Neural crest cell (in vitro differentiated cells): ENCODE results near the gene HRK. TPM values are rescaled to one million over a fixed set of nuclear protein-coding genes. Genes with fewer than 3 reads are reported as not detected.

Source experiments
- DNase-seq: peaks from one replicate; pipeline ENCODE4 v3.0.0; 2021; ENCODE audit warnings: low read depth, mixed read lengths, low spot score
- H3K27ac Mint-ChIP-seq: one replicate; pipeline ENCODE4 v1.8.0; 2021; ENCODE audit warnings: mild to moderate bottlenecking, mixed read lengths; ENCODE audit not compliant: unreplicated experiment
- H3K27me3 Mint-ChIP-seq: 2 replicates; pipeline ENCODE4 v1.8.0; 2021; ENCODE audit warnings: low read depth, mild to moderate bottlenecking, mixed read lengths
- H3K36me3 Mint-ChIP-seq: 2 replicates; pipeline ENCODE4 v1.8.0; 2021; ENCODE audit warnings: low read depth, mild to moderate bottlenecking, mixed read lengths
- H3K4me1 Mint-ChIP-seq: 2 replicates; pipeline ENCODE4 v1.8.0; 2021; ENCODE audit warnings: mixed read lengths
- H3K4me3 Mint-ChIP-seq: one replicate; pipeline ENCODE4 v1.8.0; 2021; ENCODE audit warnings: mild to moderate bottlenecking, mixed read lengths
- H3K9me3 Mint-ChIP-seq: 2 replicates; pipeline ENCODE4 v1.8.0; 2021; ENCODE audit warnings: mixed read lengths
- CTCF ChIP-seq: fragments of 200-600 bp; sonication (generic); conservative IDR thresholded peaks from 2 replicates; pipeline ENCODE4 v1.5.0; 2021; ENCODE audit warnings: antibody characterized with exemption, mild to moderate bottlenecking
- total RNA-seq: library from RNA; stranded (reverse); gene quantifications from 2 replicates; pipeline ENCODE4 v1.2.1, GENCODE V29; 2021

Gene HRK
- total RNA-seq, 1 donor from 2014 or later: 2.2 TPM

DNA sequence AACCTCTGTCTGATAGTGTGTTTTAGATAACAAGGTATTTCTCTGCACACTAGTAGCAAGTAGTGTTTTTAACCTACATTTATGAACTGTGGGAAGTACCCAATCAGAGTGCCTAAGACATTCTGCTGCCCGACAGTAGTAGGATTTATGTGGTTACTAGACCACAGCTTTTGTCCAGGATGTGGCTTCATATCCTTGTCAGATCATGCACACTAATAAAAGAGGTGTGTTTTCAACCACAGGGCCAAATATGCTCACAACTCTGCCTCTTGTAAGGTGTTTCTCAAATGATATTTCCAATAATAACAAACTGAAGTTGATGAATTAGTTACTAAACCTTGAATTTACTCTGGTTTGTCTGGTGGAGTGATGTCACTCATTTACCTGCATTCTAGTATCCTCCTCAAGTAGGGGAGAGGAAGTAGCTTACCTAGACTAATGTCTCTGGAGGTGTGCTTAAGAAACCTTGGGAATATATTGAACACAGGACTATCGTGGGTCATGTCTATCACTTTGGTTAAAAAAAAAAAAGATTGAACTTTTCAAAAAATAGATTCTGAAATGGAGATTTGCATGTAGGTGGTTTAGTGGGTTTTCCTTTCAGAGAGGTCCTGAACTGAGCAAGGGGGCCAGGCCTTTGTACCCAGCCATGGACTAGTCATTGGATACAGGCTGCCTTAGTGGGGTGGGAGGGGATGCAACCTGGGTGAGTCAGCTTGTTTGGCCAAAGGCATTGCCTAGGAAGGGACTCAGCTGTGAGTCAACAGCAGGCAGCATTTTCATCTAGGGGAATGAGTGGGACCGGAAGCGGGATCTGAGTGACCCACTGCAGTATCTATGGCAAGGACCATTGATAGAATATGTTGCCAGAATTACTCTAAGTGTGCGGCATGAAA is 43.6 kb upstream of the HRK start:
- Mint-ChIP-seq H3K27me3 (no peaks in the 10 kb centered on the region), H3K4me1 (no peaks in the 10 kb centered on the region), H3K4me3 (no peak overlapping the region), H3K9me3 (no peaks in the 10 kb centered on the region), H3K27ac (no peak overlapping the region), H3K36me3 (peaks cover 10% of the 10 kb centered on the region)
- TF ChIP-seq CTCF: no peak
- DNase-seq: no peak

GRCh38 chr12:116922194-116922897 is 41.1 kb upstream of the HRK start:
- H3K9me3 Mint-ChIP-seq: no peaks in the 10 kb centered on the region
- no peaks in the 10 kb centered on the region for H3K27me3 Mint-ChIP-seq
- no peak for TF ChIP-seq CTCF
- no peaks in the 10 kb centered on the region for H3K4me1 Mint-ChIP-seq
- no peak for DNase-seq
- H3K4me3 Mint-ChIP-seq: no peak overlapping the region
- H3K36me3 Mint-ChIP-seq: peaks cover 3% of the 10 kb centered on the region
- no peak overlapping the region for H3K27ac Mint-ChIP-seq

DNA sequence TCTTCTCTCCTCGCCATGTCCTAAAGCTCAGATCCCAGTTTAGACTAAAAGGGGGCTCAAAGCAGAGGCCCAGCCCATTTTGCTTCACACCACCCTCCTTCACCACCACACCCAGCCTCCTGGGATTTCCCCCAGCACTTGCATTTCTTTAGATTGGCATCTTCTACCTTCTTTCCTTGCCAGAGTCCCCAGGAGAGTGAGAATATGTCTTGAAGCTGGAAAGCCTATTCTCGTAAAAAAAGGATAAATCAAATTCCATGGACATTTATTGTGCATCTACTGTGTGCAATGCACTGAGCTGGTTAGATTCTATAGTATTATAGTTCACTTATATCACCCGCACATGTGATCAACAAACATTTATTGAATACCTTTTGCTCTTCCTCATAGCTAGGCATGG is 39.7 kb upstream of the HRK start:
- peaks cover 6% of the 10 kb centered on the region for H3K36me3 Mint-ChIP-seq
- DNase-seq: no peak
- H3K9me3 Mint-ChIP-seq: no peaks in the 10 kb centered on the region
- no peak for TF ChIP-seq CTCF
- H3K27me3 Mint-ChIP-seq: no peaks in the 10 kb centered on the region
- peaks cover 8% of the 10 kb centered on the region for H3K4me1 Mint-ChIP-seq
- no peak overlapping the region for H3K4me3 Mint-ChIP-seq
- H3K27ac Mint-ChIP-seq: no peak overlapping the region

DNA sequence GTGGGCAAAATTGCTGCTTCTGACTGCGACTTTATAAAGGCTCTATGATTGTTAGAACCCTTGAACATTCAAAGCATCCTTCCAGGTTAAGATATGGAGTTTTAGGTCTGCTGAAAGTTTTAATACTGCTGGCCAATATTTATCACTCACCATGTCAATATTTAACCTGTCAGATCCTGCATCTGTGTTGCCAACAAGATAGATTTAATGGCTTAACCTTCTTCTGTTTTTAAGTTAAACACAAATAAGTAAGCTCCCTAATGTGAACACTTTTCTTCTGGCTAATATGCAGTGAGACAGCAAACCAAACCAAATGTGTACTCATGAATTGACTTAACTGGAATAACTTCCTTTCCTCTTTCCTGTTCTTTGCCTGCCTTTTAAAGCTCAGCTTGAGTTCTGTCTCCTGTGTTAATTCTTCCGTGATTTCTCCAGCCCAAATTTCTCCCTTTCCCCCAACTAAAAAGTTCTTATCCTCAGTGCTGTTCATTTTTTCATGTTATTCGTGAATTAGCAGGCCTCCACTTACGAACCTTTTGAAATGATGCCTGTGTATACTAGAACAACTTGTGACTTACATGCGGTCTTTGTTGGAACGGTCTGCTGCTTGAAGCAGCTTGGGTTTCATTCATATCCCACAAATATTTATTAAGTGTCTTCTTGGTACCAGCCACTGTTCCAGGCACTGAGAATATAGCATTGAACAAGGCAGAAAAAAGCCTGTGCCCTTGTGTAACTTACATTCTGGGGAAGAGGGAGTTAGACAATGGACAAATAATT is 38.7 kb upstream of the HRK start:
- Mint-ChIP-seq H3K27ac (no peak overlapping the region), H3K4me3 (no peak overlapping the region), H3K9me3 (no peaks in the 10 kb centered on the region), H3K27me3 (no peaks in the 10 kb centered on the region), H3K4me1 (peaks cover 11% of the 10 kb centered on the region), H3K36me3 (peaks cover 10% of the 10 kb centered on the region)
- TF ChIP-seq CTCF: no peak
- no peak for DNase-seq

- H3K27me3 Mint-ChIP-seq: no peaks in the 10 kb centered on the region
- no peaks in the 10 kb centered on the region for H3K9me3 Mint-ChIP-seq
- H3K36me3 Mint-ChIP-seq: peaks cover 7% of the 10 kb centered on the region
- no peak overlapping the region for H3K27ac Mint-ChIP-seq
- H3K4me1 Mint-ChIP-seq: peaks cover 11% of the 10 kb centered on the region
- no peak for DNase-seq
- H3K4me3 Mint-ChIP-seq: no peak overlapping the region
- no peak for TF ChIP-seq CTCF
These were observed 38.0 kb upstream of the HRK start for GRCh38 chr12:116919247-116919661.
